Neural cell (in vitro differentiated cells): ENCODE measurements around the gene SGF29. TPM values are rescaled to one million over a fixed set of nuclear protein-coding genes. Genes with fewer than 3 reads are reported as not detected.
"Not testable (repeated sequence)": the region's sequence is repeated elsewhere in the genome, so short reads cannot be mapped to it uniquely, and the experiment has no call there.

Source experiments
- H2AFZ ChIP-seq: fragments of 200-600, 300-800 bp; sonication (generic), shearing (Covaris generic); 2 replicates; pipeline ENCODE4 v1.6.0; 2014; ENCODE audit warnings: low read depth, mild to moderate bottlenecking, antibody characterized with exemption, low read length, moderate library complexity
- H3F3A ChIP-seq: fragments of 200-600 bp; shearing (Covaris generic); 2 replicates; pipeline ENCODE4 v1.6.1; 2016; ENCODE audit warnings: mild to moderate bottlenecking, moderate library complexity, mixed read lengths, antibody characterized with exemption, low read length; ENCODE audit not compliant: insufficient read depth, poor library complexity, severe bottlenecking
- H3K27ac ChIP-seq: fragments of 200-600, 300-800 bp; sonication (generic), shearing (Covaris generic); 2 replicates; pipeline ENCODE4 v1.5.1; 2014; ENCODE audit warnings: mild to moderate bottlenecking, low read length, moderate library complexity
- H3K27me3 ChIP-seq: fragments of 300-800, 200-600 bp; sonication (generic), shearing (Covaris generic); 2 replicates; pipeline ENCODE4 v1.6.0; 2014; ENCODE audit warnings: mild to moderate bottlenecking, low read depth, low read length, moderate library complexity; ENCODE audit not compliant: insufficient read depth
- H3K36me3 ChIP-seq: fragments of 300-800, 200-600 bp; sonication (generic), shearing (Covaris generic); 2 replicates; pipeline ENCODE4 v1.5.1; 2014; ENCODE audit warnings: mild to moderate bottlenecking, antibody characterized with exemption, low read length, moderate library complexity; ENCODE audit not compliant: insufficient read depth
- H3K4me2 ChIP-seq: fragments of 300-800, 200-600 bp; sonication (generic), shearing (Covaris generic); 2 replicates; pipeline ENCODE4 v1.6.0; 2014; ENCODE audit warnings: mild to moderate bottlenecking, low read length
- H3K4me3 ChIP-seq: fragments of 300-800, 200-600 bp; sonication (generic), shearing (Covaris generic); 2 replicates; pipeline ENCODE4 v1.5.1; 2014; ENCODE audit warnings: mild to moderate bottlenecking, low read length, moderate library complexity
- H3K79me2 ChIP-seq: fragments of 200-600 bp; shearing (Covaris generic); replicated peaks from 2 replicates; pipeline ENCODE4 v1.6.0; 2014; ENCODE audit warnings: mild to moderate bottlenecking, low read length, moderate library complexity; ENCODE audit not compliant: insufficient read depth
- H3K9ac ChIP-seq: fragments of 300-800, 200-600 bp; sonication (generic), shearing (Covaris generic); 2 replicates; pipeline ENCODE4 v1.6.1; 2016; ENCODE audit warnings: mild to moderate bottlenecking, low read length, mixed read lengths
- H3K9me2 ChIP-seq: fragments of 200-600 bp; shearing (Covaris generic); 2 replicates; pipeline ENCODE4 v1.6.1; 2016; ENCODE audit warnings: mild to moderate bottlenecking, low read length, mixed read lengths; ENCODE audit not compliant: insufficient read depth
- H3K9me3 ChIP-seq: fragments of 200-600, 300-800 bp; sonication (generic), shearing (Covaris generic); 2 replicates; pipeline ENCODE4 v1.6.1; 2016; ENCODE audit warnings: mild to moderate bottlenecking, mixed run types, low read length, moderate library complexity, mixed read lengths
- H4K20me1 ChIP-seq: fragments of 200-600 bp; shearing (Covaris generic); 2 replicates; pipeline ENCODE4 v1.6.1; 2016; ENCODE audit warnings: mild to moderate bottlenecking, mixed run types; ENCODE audit not compliant: insufficient read depth
- CTCF ChIP-seq: fragments of 450-650 bp; IDR thresholded peaks from 2 replicates; pipeline ENCODE4 v1.5.1; 2014; ENCODE audit warnings: antibody characterized with exemption, mild to moderate bottlenecking, moderate library complexity; ENCODE audit not compliant: poor library complexity, severe bottlenecking
- EP300 ChIP-seq: fragments of 450-650 bp; conservative IDR thresholded peaks from 2 replicates; pipeline ENCODE4 v1.6.1; 2014; ENCODE audit warnings: antibody characterized with exemption, mild to moderate bottlenecking, moderate library complexity; ENCODE audit not compliant: poor library complexity, severe bottlenecking
- EZH2 ChIP-seq: fragments of 200-600, 300-800 bp; shearing (Covaris generic), sonication (generic); IDR thresholded peaks from 2 replicates; pipeline ENCODE4 v1.6.1; 2014; ENCODE audit warnings: antibody characterized with exemption, low read length, borderline replicate concordance, mild to moderate bottlenecking; ENCODE audit not compliant: insufficient read depth, poor library complexity, severe bottlenecking
- MXI1 ChIP-seq: fragments of 450-650 bp; conservative IDR thresholded peaks from 2 replicates; pipeline ENCODE4 v1.6.1; 2014; ENCODE audit warnings: antibody characterized with exemption, mild to moderate bottlenecking; ENCODE audit not compliant: poor library complexity, severe bottlenecking
- POLR2AphosphoS5 ChIP-seq: IDR thresholded peaks from 2 replicates; pipeline ENCODE4 v1.6.1; 2012
- RAD21 ChIP-seq: fragments of 450-650 bp; conservative IDR thresholded peaks from 2 replicates; pipeline ENCODE4 v1.6.1; 2014; ENCODE audit warnings: antibody characterized with exemption, mild to moderate bottlenecking, moderate library complexity
- REST ChIP-seq: IDR thresholded peaks from 2 replicates; pipeline ENCODE4 v1.6.1; 2012; ENCODE audit warnings: borderline replicate concordance
- SMC3 ChIP-seq: fragments of 450-650 bp; conservative IDR thresholded peaks from 2 replicates; pipeline ENCODE4 v1.6.1; 2014; ENCODE audit warnings: antibody characterized with exemption, mild to moderate bottlenecking, moderate library complexity; ENCODE audit not compliant: poor library complexity
- TAF1 ChIP-seq: IDR thresholded peaks from 2 replicates; pipeline ENCODE4 v1.6.1; 2012; ENCODE audit warnings: low read depth
- polyA plus RNA-seq: library from polyadenylated mRNA; depleted of rRNA; stranded (reverse); fragments of >200 nt; gene quantifications from 2 replicates; pipeline ENCODE4 v1.2.3, GENCODE V29; 2014

The SGF29 gene
- polyA plus RNA-seq, 1 donor from 2014 or later: 32.8 TPM

- Histone ChIP-seq H3K9me2 (no peaks in the 10 kb centered on the region), H4K20me1 (no peaks in the 10 kb centered on the region), H3K36me3 (no peaks in the 10 kb centered on the region), H3K9me3 (no peaks in the 10 kb centered on the region), H3K4me3 (no peak overlapping the region), H2AFZ (no peak overlapping the region), H3K27ac (no peak overlapping the region), H3K4me2 (no peak overlapping the region), H3F3A (no peaks in the 10 kb centered on the region), H3K27me3 (no peaks in the 10 kb centered on the region), H3K9ac (no peak overlapping the region), H3K79me2 (no peaks in the 10 kb centered on the region)
- no peak for TF ChIP-seq EZH2
- no peak for TF ChIP-seq SMC3
- TF ChIP-seq RAD21: no peak
- TF ChIP-seq POLR2AphosphoS5: no peak
- no peak for TF ChIP-seq REST
- no peak for TF ChIP-seq EP300
- no peak for TF ChIP-seq TAF1
- TF ChIP-seq MXI1: no peak
- TF ChIP-seq CTCF: no peak
Measured at GRCh38 chr16:28524681-28525171, 29.0 kb upstream of the SGF29 start.

- no peaks in the 10 kb centered on the region for H4K20me1 ChIP-seq
- H3K36me3 ChIP-seq: no peaks in the 10 kb centered on the region
- TF ChIP-seq EZH2: no peak
- no peak for TF ChIP-seq RAD21
- no peak for TF ChIP-seq EP300
Measured at GRCh38 chr16:28526201-28527099, 27.3 kb upstream of the SGF29 start.

GRCh38 chr16:28527100-28527785 lies 26.5 kb upstream of the SGF29 start:
- H3K9me3 ChIP-seq, H3K79me2 ChIP-seq, H3K4me3 ChIP-seq, H3K9me2 ChIP-seq, H3F3A ChIP-seq, H3K27me3 ChIP-seq, H4K20me1 ChIP-seq, H2AFZ ChIP-seq, H3K36me3 ChIP-seq, H3K4me2 ChIP-seq, H3K27ac ChIP-seq, H3K9ac ChIP-seq: not testable (repeated sequence)

More at GRCh38 chr16:28526201-28527099, 27.3 kb upstream of the SGF29 start:
- no peak overlapping the region for H3K27ac ChIP-seq
- no peaks in the 10 kb centered on the region for H3K9me2 ChIP-seq
- H3K27me3 ChIP-seq: no peaks in the 10 kb centered on the region
- H3K79me2 ChIP-seq: no peaks in the 10 kb centered on the region
- H3K9ac ChIP-seq: no peak overlapping the region
- H2AFZ ChIP-seq: no peak overlapping the region
- H3K4me3 ChIP-seq: no peak overlapping the region
- no peaks in the 10 kb centered on the region for H3K9me3 ChIP-seq
- no peaks in the 10 kb centered on the region for H3F3A ChIP-seq
- H3K4me2 ChIP-seq: no peak overlapping the region
